Skin epidermis (tissue), 12 donors: ENCODE measurements around the gene TJAP1.

Source experiments
- H3K27ac ChIP-seq, 21 experiments: fragments of 200-600 bp; sonication (generic) in 11 of 21; one replicate each; pipeline ENCODE4 v1.5.0; 2020; ENCODE audit warnings: mild to moderate bottlenecking in 3 of 21, inconsistent platforms in 2 of 21, moderate library complexity in 2 of 21
- H3K4me3 ChIP-seq, 7 experiments: fragments of 200-600 bp; sonication (generic) in 2 of 7; one replicate each; pipeline ENCODE4 v1.5.0; 2020; ENCODE audit warnings: inconsistent platforms in 2 of 7, mild to moderate bottlenecking in 2 of 7, moderate library complexity in 1 of 7

TJAP1 gene, protein sequence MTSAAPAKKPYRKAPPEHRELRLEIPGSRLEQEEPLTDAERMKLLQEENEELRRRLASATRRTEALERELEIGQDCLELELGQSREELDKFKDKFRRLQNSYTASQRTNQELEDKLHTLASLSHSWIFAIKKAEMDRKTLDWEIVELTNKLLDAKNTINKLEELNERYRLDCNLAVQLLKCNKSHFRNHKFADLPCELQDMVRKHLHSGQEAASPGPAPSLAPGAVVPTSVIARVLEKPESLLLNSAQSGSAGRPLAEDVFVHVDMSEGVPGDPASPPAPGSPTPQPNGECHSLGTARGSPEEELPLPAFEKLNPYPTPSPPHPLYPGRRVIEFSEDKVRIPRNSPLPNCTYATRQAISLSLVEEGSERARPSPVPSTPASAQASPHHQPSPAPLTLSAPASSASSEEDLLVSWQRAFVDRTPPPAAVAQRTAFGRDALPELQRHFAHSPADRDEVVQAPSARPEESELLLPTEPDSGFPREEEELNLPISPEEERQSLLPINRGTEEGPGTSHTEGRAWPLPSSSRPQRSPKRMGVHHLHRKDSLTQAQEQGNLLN

DNA sequence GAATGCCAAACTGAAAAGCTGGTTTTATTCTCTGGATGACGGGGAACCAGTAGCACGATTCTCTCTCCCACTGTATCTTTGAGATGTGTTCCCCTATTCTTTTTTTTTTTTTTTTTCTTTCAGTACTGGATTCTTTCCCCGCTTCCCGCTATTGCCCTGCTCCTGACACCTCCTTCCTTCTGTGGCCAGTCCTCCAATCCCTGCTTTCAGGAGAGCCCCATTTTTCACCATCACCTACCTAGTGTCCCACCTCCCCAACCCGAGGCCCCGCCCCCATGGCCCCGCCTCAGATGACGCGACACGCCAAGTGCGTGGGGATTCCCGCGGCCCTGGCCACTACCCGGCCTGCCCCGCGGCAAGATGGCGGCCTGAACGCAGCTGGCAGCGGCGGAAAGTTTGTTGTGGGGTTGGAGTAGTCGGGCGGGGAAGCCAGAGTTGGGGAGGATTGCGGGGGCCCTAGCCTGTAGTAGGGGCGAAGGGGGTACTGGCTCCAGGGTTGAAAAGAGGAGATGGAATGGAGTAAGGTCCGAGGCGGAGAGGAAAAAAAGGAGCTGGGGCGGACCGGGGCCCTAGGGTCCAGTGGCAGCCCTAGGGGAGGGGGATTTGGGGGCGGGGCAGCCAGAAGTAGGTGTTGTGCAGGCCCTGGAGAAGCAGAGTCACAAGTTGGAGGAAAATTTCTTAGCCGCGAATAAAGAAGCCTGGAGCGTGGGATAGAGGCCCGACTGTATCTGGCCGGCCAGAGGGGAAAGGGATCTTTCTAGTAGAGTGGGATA, at the start of gene TJAP1:
TSS of gene TJAP1 (plus strand) at position 336 of the 773 bp plus-strand sequence. CDS start 21,432 bp downstream, outside the sequence.
- Histone ChIP-seq H3K4me3 (peak within 1 kb of the TSS; percentile 50 to 74 (median 55)), H3K27ac (peak within 1 kb of the TSS in 20 of 21 experiments; percentile 26 to 94 (median 88))

DNA sequence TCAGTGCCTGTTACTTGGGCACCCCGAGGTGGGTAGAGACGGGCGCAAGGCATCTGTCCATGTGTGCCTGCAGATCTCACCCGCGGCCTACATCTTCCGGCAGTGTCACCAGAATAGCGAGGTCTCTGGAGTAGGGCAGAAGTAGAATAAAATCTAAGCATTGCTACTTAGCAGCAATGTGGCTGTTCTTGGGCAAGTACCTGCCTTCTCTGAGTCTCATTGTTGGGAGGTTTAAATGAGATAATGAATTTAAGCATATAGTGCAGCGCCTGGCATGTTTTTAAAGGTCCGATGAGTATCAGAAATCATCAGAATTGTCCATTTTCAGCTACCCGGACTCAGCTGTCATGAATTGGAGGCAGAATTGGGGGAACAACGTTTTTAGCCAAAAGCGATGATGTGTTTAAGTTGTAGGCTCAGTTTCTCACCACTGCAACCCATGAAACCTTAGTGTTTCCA, 49.2 kb upstream of the TJAP1 start:
- Histone ChIP-seq H3K4me3 (peak overlapping the region; percentile 55 to 88 (median 68)), H3K27ac (peak overlapping the region in 20 of 21 experiments; percentile 76 to 95 (median 86))

DNA sequence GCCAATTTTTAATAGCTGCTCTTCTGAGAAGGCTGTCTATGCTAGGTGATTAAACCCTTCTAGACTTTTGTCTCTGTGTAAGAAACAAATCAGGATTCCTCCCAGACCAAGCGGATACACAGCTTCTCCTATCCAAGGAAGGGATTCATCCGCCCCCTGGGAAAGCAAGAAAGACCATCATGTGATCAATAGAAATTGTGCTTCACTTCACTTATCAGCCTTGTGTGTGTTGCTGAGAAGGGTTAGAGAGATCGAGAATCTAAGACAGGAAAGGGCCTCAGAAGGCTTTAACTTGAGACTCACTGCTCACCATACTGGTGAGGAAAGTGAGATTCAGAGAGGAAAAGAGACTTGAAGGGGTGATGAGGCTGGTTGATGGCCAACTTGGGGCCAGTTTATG, 48.5 kb upstream of the TJAP1 start:
- Histone ChIP-seq H3K4me3 (peak overlapping the region in 5 of 7 experiments; percentile 55 to 83 (median 68)), H3K27ac (peak overlapping the region in 9 of 21 experiments; percentile 82 to 95 (median 88))

DNA sequence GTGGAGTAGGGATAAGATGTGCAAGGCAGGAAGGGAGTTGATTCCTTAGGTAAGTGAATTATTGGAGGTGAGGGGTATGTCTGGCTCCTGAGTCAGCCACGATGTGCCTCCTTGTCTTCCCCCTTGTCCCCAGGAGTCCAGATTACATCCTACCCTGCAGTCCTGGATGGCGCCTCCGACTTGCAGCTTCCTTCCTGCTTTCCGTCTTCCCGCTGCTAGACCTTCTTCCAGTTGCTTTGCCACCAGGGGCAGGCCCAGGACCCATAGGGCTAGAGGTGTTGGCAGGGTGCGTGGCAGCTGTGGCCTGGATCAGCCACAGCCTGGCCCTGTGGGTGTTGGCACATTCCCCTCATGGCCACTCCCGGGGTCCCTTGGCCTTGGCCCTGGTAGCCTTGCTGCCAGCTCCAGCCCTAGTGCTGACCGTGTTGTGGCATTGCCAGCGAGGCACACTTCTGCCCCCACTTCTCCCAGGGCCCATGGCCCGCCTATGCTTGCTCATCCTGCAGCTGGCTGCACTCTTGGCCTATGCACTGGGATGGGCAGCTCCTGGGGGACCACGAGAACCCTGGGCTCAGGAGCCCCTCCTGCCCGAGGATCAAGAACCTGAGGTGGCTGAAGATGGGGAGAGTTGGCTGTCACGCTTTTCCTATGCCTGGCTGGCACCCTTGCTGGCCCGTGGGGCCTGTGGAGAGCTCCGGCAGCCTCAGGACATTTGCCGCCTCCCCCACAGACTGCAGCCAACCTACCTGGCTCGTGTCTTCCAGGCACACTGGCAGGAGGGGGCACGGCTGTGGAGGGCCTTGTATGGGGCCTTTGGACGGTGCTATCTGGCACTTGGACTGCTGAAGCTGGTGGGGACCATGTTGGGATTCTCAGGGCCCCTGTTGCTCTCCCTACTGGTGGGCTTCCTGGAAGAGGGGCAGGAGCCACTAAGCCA, 45.1 kb upstream of the TJAP1 start:
- no peak overlapping the region for H3K4me3 ChIP-seq
- H3K27ac ChIP-seq = no peak overlapping the region

DNA sequence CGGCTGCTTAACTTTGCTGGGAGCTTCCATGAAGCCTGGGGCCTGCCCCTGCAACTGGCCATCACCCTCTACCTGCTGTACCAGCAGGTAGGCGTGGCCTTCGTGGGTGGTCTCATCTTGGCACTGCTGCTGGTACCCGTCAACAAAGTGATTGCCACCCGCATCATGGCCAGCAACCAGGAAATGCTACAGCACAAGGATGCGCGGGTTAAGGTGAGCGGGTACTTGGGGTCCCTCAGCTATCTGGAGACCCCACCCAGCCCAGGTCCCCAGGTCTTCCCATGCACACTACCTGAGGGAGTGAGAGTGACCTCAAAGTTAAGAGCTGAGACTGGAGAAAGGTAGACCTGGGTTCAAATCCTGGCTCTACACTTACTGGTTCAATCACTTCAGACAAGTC, 44.2 kb upstream of the TJAP1 start:
- H3K4me3 ChIP-seq = no peak overlapping the region

DNA sequence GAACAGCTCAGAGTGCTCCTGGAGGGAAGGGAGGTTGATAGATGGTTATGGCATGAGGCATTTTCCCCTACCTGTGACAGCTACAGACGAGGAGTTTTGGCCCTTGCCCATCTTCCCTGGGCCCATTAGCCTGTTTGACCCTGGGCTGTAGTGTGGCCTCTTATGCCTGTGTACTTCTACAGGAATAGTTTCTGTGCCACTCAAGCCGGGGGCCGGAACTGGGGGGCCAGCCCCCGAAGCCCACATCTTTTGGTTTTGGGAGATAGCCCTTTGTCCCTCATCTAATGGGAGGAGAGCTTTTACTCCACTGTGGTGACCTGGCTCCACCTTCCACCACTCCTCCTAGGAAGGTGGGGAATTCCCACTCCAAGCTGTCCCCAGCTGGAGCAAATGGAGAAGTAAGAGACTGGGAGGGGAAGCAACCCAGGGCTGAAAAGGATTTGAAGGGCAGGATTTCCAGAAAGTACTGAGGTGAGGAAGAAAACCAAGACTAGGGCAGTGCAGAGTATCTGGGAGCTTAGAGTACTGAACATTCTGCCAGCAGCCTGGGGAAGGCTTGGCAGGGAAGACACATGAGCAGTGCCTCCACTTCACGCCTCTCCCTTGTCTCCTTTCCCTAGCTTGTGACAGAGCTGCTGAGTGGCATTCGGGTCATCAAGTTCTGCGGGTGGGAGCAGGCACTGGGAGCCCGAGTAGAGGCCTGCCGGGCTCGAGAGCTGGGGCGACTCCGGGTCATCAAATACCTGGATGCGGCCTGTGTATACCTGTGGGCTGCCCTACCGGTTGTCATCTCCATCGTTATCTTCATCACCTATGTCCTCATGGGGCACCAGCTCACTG, 43.1 kb upstream of the TJAP1 start:
- Histone ChIP-seq H3K27ac (peak overlapping the region in 1 of 21 experiments; percentile 26), H3K4me3 (no peak overlapping the region)

More for the DNA sequence above, 44.2 kb upstream of the TJAP1 start:
- H3K27ac ChIP-seq = no peak overlapping the region

DNA sequence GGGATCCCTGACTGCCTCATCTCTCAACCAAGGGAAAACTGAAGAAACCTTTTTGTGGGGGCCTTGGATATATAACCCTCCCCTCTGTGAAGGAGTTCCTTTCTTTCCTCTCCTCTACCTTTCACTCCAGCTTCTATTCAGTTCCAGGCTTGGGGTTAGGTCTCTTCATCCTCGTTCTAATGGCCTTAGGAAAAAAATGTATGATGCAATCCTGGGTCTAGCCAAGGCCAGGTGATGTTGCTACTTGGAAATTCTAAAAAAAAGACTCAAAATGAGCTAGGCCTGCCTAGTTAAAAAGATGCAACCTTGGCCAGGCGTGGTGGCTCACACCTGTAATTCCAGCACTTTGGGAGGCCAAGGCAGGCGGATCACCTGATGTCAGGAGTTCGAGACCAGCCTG, 42.4 kb upstream of the TJAP1 start:
- no peak overlapping the region for H3K27ac ChIP-seq
- H3K4me3 ChIP-seq = no peak overlapping the region

DNA sequence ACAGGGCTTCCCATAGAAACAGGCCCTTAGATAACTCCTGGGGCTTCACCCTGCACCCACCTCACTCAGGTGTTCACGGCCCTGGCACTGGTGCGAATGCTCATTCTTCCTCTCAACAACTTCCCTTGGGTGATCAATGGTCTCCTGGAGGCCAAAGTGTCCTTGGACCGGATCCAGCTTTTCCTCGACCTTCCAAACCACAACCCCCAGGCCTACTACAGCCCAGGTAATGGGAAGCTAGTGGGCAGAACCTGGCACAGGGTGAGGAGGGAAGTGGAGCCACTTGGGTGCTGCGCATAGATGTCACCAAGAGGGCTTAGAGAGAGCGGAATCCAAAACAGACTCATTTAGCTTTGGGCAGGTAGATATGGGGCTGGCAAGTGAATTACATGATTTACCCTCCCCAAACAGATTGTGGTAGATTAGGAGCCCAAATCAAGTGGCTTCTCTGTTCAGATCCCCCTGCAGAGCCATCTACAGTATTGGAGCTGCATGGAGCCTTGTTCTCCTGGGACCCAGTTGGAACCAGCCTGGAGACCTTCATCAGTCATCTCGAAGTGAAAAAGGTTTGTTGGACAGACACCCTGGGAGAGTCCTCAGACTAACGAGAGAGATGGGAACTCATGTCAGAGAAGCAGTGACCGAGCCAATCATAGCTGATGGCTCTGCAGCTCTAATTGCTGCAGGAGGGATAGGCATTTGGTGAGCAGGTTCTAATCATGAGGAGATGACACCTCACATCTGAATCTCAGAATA, 41.5 kb upstream of the TJAP1 start:
- Histone ChIP-seq H3K4me3 (no peak overlapping the region), H3K27ac (peak overlapping the region in 6 of 21 experiments; percentile 7 to 76 (median 26))

DNA sequence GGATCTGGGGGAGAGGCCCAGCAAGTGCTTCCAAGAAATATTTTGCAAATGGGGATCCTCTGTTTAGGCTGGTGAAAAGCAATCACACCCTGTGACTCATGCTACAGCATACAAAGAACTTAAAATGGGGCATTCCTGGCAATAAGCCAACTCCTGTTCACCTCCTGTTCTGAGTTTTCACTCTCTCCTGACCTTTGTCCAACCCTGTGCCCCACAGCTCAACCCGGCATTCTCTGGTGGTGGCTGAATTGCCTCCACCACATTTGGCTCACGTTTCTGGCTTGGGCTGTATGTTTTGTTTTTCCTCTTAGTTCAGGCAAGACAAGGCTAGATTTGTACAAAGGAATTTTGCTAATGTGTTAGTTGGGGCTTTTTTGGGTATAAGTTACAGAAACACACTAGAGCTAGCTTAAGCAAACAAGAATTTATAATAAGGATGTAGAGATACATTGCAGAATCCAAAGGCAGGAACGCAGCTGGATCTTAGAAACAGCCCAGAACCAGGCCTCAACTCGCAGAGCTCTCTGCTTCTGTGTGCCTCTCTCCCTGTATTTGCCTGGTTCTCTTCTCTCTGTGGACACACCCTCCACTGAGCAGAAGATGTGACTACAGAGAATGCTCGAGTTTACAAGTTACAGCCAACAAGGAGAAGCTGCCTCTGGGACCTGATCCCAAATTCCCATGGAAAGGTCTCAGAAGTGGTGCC, 40.6 kb upstream of the TJAP1 start:
- H3K27ac ChIP-seq = peak overlapping the region in 8 of 21 experiments; percentile 0 to 49 (median 20)

DNA sequence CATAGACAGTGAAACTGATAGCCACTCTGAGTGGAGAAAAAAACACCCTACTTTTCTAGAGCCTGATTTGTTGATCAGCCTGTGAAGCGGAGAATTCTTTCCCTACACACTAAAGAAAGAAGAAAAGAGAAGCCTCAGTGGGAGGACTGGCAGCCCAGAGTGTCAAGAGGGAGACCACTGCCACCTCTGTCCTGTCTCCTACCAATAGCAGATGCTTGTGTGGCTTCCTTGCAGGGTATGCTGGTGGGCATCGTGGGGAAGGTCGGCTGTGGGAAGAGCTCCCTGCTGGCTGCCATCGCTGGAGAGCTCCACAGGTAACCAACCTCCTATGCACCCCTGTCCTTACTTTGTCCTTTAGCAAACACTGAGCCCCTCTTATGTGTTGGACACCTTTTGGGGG, 39.7 kb upstream of the TJAP1 start:
- Histone ChIP-seq H3K27ac (peak overlapping the region in 6 of 21 experiments; percentile 3 to 54 (median 7)), H3K4me3 (no peak overlapping the region)

More for the DNA sequence above, 40.6 kb upstream of the TJAP1 start:
- H3K4me3 ChIP-seq = no peak overlapping the region

DNA sequence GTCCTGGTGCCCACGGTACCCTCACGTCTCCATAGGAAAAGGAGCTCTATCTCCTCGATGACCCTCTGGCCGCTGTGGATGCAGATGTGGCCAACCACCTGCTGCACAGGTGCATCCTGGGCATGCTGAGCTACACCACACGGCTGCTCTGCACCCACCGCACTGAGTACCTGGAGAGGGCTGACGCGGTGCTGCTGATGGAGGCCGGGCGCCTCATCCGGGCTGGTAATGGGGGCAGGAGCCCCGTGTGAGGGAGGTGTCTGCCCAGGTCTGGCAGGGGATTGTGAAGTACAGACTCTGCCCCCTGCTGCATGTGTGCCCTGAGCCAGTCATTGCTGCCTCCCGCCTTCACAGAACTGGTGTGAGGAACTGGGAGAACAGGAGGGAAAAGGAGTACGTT, 34.4 kb upstream of the TJAP1 start:
- H3K27ac ChIP-seq = no peak overlapping the region
- H3K4me3 ChIP-seq = no peak overlapping the region

DNA sequence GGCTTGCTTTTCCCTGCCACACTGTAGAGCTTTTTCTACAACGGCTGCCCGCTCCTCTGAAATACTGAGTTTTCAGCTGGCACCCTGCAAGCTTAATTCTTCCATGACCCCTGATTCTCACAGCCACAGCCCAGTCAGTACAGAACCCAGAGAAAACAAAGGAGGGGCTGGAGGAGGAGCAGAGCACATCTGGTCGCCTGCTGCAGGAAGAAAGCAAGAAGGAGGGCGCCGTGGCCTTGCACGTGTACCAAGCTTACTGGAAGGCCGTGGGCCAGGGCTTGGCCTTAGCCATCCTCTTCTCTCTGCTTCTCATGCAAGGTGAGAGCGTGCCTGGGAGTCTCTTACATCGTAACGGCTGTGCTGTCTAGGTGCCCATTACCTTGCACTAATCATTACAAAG, 33.3 kb upstream of the TJAP1 start:
- no peak overlapping the region for H3K4me3 ChIP-seq
- no peak overlapping the region for H3K27ac ChIP-seq

DNA sequence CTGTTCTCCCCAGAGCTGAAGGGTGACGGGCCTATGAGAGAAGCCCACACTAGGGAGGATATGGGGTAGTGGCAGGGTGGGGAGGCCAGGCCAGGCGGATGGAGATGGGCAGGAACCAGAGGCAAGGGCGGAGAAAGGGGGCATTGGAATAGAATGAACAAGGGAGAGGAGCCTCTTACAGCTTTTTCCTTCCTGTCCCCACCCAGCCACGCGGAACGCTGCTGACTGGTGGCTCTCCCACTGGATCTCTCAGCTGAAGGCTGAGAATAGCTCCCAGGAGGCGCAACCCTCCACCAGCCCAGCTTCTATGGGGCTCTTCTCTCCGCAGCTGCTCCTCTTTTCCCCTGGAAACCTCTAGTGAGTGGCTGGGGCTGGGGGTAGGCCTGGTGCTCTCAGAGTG, 32.8 kb upstream of the TJAP1 start:
- Histone ChIP-seq H3K27ac (no peak overlapping the region), H3K4me3 (no peak overlapping the region)

DNA sequence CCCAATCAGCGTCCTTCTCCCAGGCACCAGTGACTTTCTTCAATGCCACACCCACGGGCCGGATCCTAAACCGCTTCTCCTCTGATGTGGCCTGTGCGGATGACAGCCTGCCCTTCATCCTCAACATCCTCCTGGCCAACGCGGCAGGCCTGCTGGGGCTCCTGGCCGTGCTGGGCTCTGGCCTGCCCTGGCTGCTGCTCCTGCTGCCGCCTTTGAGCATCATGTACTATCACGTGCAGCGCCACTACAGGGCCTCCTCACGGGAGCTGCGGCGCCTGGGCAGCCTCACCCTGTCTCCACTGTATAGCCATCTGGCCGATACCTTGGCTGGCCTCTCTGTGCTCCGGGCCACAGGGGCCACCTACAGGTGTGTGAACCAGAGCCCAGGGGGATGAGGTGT, 31.8 kb upstream of the TJAP1 start:
- H3K27ac ChIP-seq = no peak overlapping the region
- H3K4me3 ChIP-seq = no peak overlapping the region

DNA sequence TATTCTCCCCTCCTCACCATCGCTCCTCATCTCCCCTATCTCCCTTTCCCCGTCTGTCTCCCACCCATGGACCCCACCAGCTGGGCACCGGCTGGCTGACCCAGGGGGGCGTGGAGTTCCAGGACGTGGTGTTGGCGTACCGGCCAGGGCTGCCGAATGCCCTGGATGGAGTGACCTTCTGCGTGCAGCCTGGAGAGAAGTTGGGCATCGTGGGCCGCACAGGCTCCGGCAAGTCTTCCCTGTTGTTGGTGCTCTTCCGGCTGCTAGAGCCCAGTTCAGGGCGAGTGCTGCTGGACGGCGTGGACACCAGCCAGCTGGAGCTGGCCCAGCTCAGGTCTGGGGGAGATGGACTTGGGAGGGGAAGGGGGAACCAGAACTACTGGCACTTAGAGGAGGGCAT, 29.8 kb upstream of the TJAP1 start:
- Histone ChIP-seq H3K4me3 (no peak overlapping the region), H3K27ac (no peak overlapping the region)

DNA sequence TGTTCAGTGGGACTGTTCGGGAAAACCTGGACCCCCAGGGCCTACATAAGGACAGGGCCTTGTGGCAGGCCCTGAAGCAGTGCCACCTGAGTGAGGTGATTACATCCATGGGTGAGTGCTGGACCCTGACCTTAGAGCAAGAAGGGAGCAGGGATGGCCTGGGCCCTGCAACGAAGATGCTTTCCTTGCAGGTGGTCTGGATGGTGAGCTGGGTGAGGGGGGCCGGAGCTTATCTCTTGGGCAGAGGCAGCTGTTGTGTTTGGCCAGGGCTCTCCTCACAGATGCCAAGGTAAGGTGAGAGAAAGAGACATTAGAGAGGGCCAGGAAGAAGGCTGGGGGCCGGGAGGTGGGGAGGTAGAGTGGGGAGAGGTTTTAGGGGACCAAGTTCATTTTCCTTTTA, 28.5 kb upstream of the TJAP1 start:
- H3K27ac ChIP-seq = no peak overlapping the region
- H3K4me3 ChIP-seq = no peak overlapping the region

DNA sequence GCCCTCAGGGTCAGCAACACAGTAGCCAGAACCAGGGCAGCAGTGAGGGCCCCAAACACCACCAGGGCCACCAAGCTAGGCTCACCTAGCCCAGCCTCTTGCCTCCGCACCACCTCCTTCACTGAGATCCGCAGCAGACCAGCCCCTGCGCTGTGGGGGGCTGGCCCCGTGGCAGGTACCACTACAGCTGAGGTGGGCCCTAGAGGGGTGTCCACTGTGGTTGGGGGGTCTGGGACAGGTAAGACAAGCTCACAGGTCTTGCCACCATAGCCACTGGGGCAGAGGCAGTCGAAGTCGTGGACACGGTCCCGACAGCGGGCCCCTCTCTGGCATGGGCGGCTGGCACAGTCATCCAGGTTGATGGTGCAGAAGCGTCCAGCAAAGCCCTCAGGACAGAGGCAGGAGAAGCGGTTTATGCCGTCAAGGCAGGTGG, 26.7 kb upstream of the TJAP1 start:
- no peak overlapping the region for H3K27ac ChIP-seq
- no peak overlapping the region for H3K4me3 ChIP-seq
